ENCODE data around the gene MPHOSPH9. TPM values are rescaled to one million over a fixed set of nuclear protein-coding genes. Genes with fewer than 3 reads are reported as not detected.

MPHOSPH9 gene
- total and polyA plus RNA-seq, 2 of the 4 experiments (the other 2 are of a cell fraction): 7.6 to 17.0 TPM

GRCh38 chr12:123111498-123112165 is 121.3 kb downstream of the MPHOSPH9 start:
- no peak overlapping the region for H3K4me2 ChIP-seq (ENCODE audit: low read depth, low read length)
- H3K9me1 ChIP-seq (ENCODE audit: insufficient read depth, low read length): peaks cover 32% of the 10 kb centered on the region
- no peak overlapping the region for H4K8ac ChIP-seq (ENCODE audit: low read depth in 2 of 2, low read length in 2 of 2)
- WGBS, 2 experiments (ENCODE audit: extremely low coverage in 2 of 2, insufficient read length in 1 of 2): 90% methylated on average over 2 of the region's 19 CpGs; no CpG with 5 or more reads in 1 of the 2 experiments
- in situ Hi-C loops (cut with MboI; ENCODE audit: low sequenced_read_pairs) (no loop called here), intact Hi-C loops (cut with micrococcal nuclease) (no loop called here), dilution Hi-C loops (cut with HindIII; ENCODE audit: low sequenced_read_pairs, unreplicated experiment) (no loop called here)
- H3K9me3 ChIP-seq (ENCODE audit: control insufficient read depth, insufficient read depth, low read length): no peaks in the 10 kb centered on the region
- H4K5ac ChIP-seq (ENCODE audit: low read depth, low read length): no peak overlapping the region
- POLR2A ChIA-PET (ENCODE audit: unreplicated experiment): no interaction called here
- H4K20me1 ChIP-seq (ENCODE audit: insufficient read depth, low read length): peaks cover 39% of the 10 kb centered on the region
- TF ChIP-seq NFE2L2 (IDR thresholded peaks at IDR 0.05; ENCODE audit: low read depth, low read length) (no peak), MXI1 (IDR thresholded peaks at IDR 0.05; ENCODE audit: borderline replicate concordance, low read depth, low read length) (no peak), RCOR1 (IDR thresholded peaks at IDR 0.05; ENCODE audit: insufficient replicate concordance, low read length) (no peak), RFX5 (IDR thresholded peaks at IDR 0.05; ENCODE audit: low read depth, low read length) (no peak), FOS (IDR thresholded peaks at IDR 0.05; ENCODE audit: low read depth, low read length) (no peak; the same call in 1 of the 2 replicates)
- peak overlapping the region; percentile 55 for H2AK9ac ChIP-seq (replicated peaks; ENCODE audit: low read depth, low read length, poor library complexity)
- H3K23ac ChIP-seq (ENCODE audit: low read depth, low read length): no peak overlapping the region
- H3K9ac ChIP-seq (ENCODE audit: low read depth, low read length): no peak overlapping the region
- H4K91ac ChIP-seq (ENCODE audit: insufficient read depth, low read depth, low read length): no peak overlapping the region
- no peaks in the 10 kb centered on the region for H3K27me3 ChIP-seq (ENCODE audit: control insufficient read depth, insufficient read depth, low read length)
- peaks cover 17 to 40% of the 10 kb centered on the region in 2 experiments for H3K79me1 ChIP-seq (ENCODE audit: low read depth in 1 of 2, low read length in 2 of 2)
- H3K4ac ChIP-seq (ENCODE audit: low read depth, low read length): peak overlapping the region; percentile 8
- 0 out of 2 replicates have a peak overlapping the region, but pooled peaks have one; percentile 76 for H3K14ac ChIP-seq (replicated peaks; ENCODE audit: low read depth, low read length)
- H3K36me3 ChIP-seq (ENCODE audit: control insufficient read depth, insufficient read depth, low read length): peaks cover 18% of the 10 kb centered on the region; the same call in 1 of the 2 replicates
- H3K27ac ChIP-seq (ENCODE audit: insufficient read depth, low read length): no peak overlapping the region
- no peak overlapping the region for H3K56ac ChIP-seq (ENCODE audit: extremely low read depth, insufficient read depth, low read length)
- no peak overlapping the region for H3K18ac ChIP-seq (ENCODE audit: low read depth, low read length)
- peak overlapping the region; percentile 48; the same call in 1 of the 2 replicates for H2AK5ac ChIP-seq (ENCODE audit: low read depth, low read length)
- no peak overlapping the region for H2BK120ac ChIP-seq (ENCODE audit: low read depth, low read length)
- H2AFZ ChIP-seq (replicated peaks; ENCODE audit: low read length, poor library complexity): no peak overlapping the region
- CTCF ChIA-PET: no interaction called here
- BruUV-seq (replicated peaks): no TSS peak
- peaks cover 27% of the 10 kb centered on the region for H3K4me1 ChIP-seq (ENCODE audit: control insufficient read depth, insufficient read depth, low read length)
- H2BK15ac ChIP-seq (ENCODE audit: low read depth, low read length): no peak overlapping the region
- no peak overlapping the region for H2BK5ac ChIP-seq (ENCODE audit: low read depth, low read length, poor library complexity, severe bottlenecking)
- DNase-seq (peak; percentile 41), ATAC-seq (ENCODE audit: low read depth) (no peak)
- no peak overlapping the region for H3K4me3 ChIP-seq (ENCODE audit: insufficient read depth, low read depth, low read length)
- H2BK20ac ChIP-seq (ENCODE audit: low read depth, low read length): no peak overlapping the region

Data from IMR-90 (cell line).